GM13976 (cell line): ENCODE data around the gene COX7C.
A peak's percentile ranks its signal among the peaks of the same experiment; 100 is the strongest.
"Not testable (repeated sequence)": the region's sequence is repeated elsewhere in the genome, so short reads cannot be mapped to it uniquely, and the experiment has no call there.

ENCODE experiments used
- DNase-seq: peaks from one replicate; pipeline ENCODE4 v3.0.0; 2012; ENCODE audit warnings: low spot score
- in situ Hi-C: fragments of 300-500 bp; cut with MboI; formaldehyde crosslinking; loops from one replicate; pipeline ENCODE4 v1.12.0; 2022; ENCODE audit warnings: low sequenced_read_pairs, mixed read lengths, inconsistent platforms; ENCODE audit not compliant: unreplicated experiment
- TF ChIP-seq, protein P1 (sequence below): IDR thresholded peaks from 2 replicates; pipeline ENCODE4 v1.5.1; 2012; ENCODE audit warnings: borderline replicate concordance, mild to moderate bottlenecking; ENCODE audit not compliant: insufficient read depth; ENCODE audit errors: extremely low read depth, missing control alignments, control extremely low read depth

Gene COX7C

DNA sequence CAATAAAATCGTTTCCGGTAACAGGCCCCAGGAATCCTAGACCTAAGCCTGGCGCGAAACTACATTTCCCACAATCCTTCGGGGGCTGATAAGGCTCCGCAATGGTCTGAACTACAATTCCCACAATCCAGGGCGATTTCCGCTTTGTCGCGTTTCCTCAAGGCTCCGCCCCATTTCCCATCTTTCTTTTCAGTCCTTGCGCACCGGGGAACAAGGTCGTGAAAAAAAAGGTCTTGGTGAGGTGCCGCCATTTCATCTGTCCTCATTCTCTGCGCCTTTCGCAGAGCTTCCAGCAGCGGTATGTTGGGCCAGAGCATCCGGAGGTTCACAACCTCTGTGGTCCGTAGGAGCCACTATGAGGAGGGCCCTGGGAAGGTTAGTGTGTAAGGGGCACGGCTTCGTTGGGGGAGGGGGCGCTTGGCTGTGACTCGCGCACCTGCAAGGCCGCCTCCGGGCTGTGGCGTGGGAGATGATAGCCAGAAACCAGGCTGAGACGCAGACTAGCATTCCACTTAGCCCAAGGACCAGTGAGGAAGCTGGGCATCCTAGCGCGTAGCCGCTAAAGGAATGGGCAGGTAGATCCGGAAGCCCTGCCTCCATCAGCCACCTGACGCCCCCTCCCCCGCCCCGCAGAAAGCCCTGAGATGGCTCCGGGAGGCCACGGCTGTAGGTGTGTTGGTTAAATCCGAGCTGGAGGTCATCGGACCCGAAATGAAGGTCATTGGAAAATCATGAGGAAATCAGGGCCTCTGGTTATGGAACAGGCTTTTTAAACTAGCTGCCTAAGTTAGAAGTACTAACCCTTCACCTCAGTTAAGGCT, at the start of gene COX7C:
Gene COX7C (plus strand): TSS at position 186 of the 821 bp plus-strand sequence. CDS start 115 bp downstream, at position 301.
- TF ChIP-seq, protein P1, sequence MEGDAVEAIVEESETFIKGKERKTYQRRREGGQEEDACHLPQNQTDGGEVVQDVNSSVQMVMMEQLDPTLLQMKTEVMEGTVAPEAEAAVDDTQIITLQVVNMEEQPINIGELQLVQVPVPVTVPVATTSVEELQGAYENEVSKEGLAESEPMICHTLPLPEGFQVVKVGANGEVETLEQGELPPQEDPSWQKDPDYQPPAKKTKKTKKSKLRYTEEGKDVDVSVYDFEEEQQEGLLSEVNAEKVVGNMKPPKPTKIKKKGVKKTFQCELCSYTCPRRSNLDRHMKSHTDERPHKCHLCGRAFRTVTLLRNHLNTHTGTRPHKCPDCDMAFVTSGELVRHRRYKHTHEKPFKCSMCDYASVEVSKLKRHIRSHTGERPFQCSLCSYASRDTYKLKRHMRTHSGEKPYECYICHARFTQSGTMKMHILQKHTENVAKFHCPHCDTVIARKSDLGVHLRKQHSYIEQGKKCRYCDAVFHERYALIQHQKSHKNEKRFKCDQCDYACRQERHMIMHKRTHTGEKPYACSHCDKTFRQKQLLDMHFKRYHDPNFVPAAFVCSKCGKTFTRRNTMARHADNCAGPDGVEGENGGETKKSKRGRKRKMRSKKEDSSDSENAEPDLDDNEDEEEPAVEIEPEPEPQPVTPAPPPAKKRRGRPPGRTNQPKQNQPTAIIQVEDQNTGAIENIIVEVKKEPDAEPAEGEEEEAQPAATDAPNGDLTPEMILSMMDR, result no peak
- DNase-seq, result peak; percentile 91
- in situ Hi-C loops, result no loop called here

DNA sequence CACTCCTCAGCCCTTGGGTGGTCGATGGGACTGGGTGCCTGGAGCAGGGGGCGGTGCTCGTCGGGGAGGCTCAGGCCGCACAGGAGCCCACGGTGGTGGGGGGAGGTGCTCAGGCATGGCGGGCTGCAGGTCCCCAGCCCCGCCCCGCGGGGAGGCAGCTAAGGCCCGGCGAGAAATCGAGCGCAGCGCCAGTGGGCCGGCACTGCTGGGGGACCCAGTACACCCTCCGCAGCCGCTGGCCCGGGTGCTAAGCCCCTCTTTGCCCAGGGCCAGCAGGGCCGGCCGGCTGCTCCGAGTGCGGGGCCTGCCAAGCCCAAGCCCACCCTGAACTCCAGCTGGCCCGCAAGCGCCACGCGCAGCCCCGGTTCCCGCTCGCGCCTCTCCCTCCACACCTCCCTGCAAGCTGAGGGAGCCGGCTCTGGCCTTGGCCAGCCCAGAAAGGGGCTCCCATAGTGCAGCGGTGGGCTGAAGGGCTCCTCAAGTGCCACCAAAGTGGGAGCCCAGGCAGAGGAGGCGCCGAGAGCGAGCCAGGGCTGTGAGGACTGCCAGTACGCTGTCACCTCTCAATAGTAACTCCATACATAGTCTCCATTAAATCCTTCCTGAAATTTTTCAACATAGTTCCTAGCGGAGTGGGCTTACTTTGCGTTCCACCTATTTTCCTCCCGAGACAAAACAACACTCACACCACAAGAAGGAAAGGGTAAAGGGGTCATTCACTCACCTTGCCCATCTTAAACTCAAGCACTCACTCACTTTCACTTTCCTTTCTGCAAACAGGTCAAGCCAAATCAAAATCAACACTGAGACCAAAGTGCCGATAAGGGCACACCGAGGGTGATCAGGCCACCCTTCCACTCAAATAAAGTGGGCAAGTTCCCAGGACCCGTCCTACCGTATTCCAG, 48.0 kb upstream of the COX7C start:
- DNase-seq, in situ Hi-C loops: not testable (repeated sequence)

- DNase-seq, result no peak
- in situ Hi-C loops, result no loop called here
- TF ChIP-seq, protein P1, result no peak
Measured at GRCh38 chr5:86570427-86571083, 47.2 kb upstream of the COX7C start.

DNA sequence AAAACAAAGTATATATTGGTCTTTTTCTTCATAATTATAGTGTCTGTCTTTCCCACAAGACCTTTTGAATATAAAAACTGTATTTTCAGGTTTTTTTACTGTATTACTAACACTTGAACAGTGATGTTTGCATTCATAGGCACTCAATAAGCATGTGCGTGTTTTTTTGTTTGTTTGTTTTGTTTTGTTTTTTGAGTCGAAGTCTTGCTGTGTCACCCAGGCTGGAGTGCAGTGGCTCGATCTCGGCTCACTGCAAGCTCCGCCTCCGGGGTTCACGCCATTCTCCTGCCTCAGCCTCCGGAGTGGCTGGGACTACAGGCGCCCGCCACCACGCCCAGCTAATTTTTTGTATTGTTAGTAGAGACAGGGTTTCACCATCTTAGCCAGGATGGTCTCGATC, 46.6 kb upstream of the COX7C start:
- DNase-seq, in situ Hi-C loops: not testable (repeated sequence)

DNA sequence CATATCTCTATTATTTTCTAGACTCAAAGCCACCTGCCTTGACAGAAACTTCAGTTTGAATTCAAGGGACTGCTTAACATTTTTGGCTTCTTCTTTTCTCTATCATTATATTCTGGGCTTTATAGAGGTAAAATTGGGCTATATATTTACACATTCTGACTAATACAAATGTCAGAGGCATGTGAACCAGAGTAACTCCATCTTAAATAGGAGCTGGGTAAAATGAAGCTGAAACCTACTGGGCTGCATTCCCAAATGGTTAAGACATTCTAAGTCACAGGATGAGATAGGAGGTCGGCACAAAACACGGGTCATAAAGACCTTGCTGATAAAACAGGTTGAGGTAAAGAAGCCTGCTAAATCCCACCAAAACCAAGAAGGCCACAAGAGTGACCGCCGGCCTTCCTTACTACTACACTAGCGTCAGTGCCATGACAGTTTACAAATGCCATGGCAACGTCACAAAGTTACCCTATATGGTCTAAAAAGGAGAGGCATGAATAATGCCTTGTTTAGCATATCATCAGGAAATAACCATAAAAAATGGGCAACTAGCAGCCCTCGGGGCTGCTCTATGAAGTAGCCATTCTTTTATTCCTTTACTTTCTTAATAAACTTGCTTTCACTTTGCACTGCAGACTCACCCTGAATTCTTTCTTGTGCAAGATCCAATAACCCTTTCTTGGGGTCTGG, 44.8 kb upstream of the COX7C start:
- TF ChIP-seq, protein P1, result no peak
- DNase-seq, result no peak
- in situ Hi-C loops, result no loop called here

GRCh38 chr5:86579502-86579901, 38.2 kb upstream of the COX7C start:
- in situ Hi-C loops, result no loop called here
- no peak for DNase-seq
- TF ChIP-seq, protein P1, result no peak

DNA sequence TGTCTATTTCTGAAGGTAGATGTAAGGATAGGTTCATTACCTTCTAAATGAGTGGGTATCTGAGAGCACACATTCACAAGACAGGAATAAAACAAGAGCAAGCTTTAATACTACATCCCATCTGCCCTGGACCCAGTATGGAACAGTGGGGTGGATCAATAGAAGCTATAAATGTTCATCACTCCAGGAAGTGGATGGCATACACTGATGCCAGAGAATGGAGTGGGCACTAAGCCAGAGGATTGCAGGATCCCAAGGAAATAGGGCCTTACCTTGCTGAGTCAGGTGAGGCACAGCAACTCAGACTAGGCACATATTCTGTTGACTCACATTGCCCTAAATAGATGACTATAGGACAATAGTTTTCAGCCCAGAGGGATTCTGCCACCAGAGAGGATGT, 21.3 kb upstream of the COX7C start:
- no peak for DNase-seq
- in situ Hi-C loops, result no loop called here
- TF ChIP-seq, protein P1, result no peak
